NB4 (cell line): ENCODE measurements around the gene HOOK2.

Source experiments
- DNase-seq: peaks from one replicate; pipeline ENCODE4 v3.0.0; 2010; ENCODE audit warnings: low read depth
- H3K4me3 ChIP-seq: one replicate; pipeline ENCODE4 v1.5.1; 2011; ENCODE audit warnings: mild to moderate bottlenecking, low read depth, low read length, moderate library complexity
- CTCF ChIP-seq: IDR thresholded peaks from one replicate; pipeline ENCODE4 v1.5.1; 2012; ENCODE audit warnings: low read depth, low read length
- MAX ChIP-seq: IDR thresholded peaks from 2 replicates; pipeline ENCODE4 v1.6.1; 2011; ENCODE audit warnings: low read depth, low read length
- MYC ChIP-seq: IDR thresholded peaks from 2 replicates; pipeline ENCODE4 v1.6.1; 2011; ENCODE audit warnings: low read depth, low read length
- POLR2A ChIP-seq: IDR thresholded peaks from 2 replicates; pipeline ENCODE4 v1.6.1; 2011; ENCODE audit warnings: mild to moderate bottlenecking; ENCODE audit not compliant: insufficient read length; ENCODE audit errors: extremely low read depth

The HOOK2 gene

GRCh38 chr19:12792853-12793289 lies 17.5 kb upstream of the HOOK2 start:
- no peak for TF ChIP-seq CTCF
- TF ChIP-seq MYC = no peak
- no peak for TF ChIP-seq MAX
- TF ChIP-seq POLR2A = no peak
- no peak for DNase-seq

DNA sequence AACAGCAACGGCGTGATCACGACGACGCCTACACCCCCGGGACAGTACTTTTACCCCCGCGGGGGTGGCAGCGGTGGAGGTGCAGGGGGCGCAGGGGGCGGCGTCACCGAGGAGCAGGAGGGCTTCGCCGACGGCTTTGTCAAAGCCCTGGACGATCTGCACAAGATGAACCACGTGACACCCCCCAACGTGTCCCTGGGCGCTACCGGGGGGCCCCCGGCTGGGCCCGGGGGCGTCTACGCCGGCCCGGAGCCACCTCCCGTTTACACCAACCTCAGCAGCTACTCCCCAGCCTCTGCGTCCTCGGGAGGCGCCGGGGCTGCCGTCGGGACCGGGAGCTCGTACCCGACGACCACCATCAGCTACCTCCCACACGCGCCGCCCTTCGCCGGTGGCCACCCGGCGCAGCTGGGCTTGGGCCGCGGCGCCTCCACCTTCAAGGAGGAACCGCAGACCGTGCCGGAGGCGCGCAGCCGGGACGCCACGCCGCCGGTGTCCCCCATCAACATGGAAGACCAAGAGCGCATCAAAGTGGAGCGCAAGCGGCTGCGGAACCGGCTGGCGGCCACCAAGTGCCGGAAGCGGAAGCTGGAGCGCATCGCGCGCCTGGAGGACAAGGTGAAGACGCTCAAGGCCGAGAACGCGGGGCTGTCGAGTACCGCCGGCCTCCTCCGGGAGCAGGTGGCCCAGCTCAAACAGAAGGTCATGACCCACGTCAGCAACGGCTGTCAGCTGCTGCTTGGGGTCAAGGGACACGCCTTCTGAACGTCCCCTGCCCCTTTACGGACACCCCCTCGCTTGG lies 16.9 kb upstream of the HOOK2 start:
- peak; percentile 88 for DNase-seq
- H3K4me3 ChIP-seq = peak overlapping the region; percentile 78
- peak; percentile 70; the same call in 1 of the 2 replicates for TF ChIP-seq MYC
- TF ChIP-seq MAX = peak; percentile 77
- TF ChIP-seq POLR2A = peak; percentile 48
- TF ChIP-seq CTCF = no peak

More at GRCh38 chr19:12792853-12793289, 17.5 kb upstream of the HOOK2 start:
- H3K4me3 ChIP-seq = peak overlapping the region; percentile 78

DNA sequence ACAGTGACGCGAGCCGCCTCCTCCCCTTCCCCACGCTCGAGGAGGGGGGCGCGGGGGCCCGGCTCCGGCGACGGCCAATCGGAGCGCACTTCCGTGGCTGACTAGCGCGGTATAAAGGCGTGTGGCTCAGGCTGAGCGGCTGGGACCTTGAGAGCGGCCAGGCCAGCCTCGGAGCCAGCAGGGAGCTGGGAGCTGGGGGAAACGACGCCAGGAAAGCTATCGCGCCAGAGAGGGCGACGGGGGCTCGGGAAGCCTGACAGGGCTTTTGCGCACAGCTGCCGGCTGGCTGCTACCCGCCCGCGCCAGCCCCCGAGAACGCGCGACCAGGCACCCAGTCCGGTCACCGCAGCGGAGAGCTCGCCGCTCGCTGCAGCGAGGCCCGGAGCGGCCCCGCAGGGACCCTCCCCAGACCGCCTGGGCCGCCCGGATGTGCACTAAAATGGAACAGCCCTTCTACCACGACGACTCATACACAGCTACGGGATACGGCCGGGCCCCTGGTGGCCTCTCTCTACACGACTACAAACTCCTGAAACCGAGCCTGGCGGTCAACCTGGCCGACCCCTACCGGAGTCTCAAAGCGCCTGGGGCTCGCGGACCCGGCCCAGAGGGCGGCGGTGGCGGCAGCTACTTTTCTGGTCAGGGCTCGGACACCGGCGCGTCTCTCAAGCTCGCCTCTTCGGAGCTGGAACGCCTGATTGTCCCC lies 16.1 kb upstream of the HOOK2 start, which contains the start of gene JUNB:
JUNB (plus strand) TSS at position 142 of the 706 bp plus-strand sequence; CDS start at position 428, 286 bp downstream.
- peak; percentile 98 for DNase-seq
- H3K4me3 ChIP-seq = peak within 1 kb of the TSS; percentile 78
- TF ChIP-seq CTCF (no peak), POLR2A (peak; percentile 100), MAX (peak; percentile 90; the same call in 1 of the 2 replicates), MYC (peak; percentile 46; the same call in 1 of the 2 replicates)

GRCh38 chr19:12790628-12791344 lies 15.4 kb upstream of the HOOK2 start:
- TF ChIP-seq POLR2A = no peak
- TF ChIP-seq MAX = no peak; the same call in 1 of the 2 replicates
- TF ChIP-seq CTCF = no peak
- no peak for TF ChIP-seq MYC
- DNase-seq = no peak
- peak overlapping the region; percentile 57 for H3K4me3 ChIP-seq

DNA sequence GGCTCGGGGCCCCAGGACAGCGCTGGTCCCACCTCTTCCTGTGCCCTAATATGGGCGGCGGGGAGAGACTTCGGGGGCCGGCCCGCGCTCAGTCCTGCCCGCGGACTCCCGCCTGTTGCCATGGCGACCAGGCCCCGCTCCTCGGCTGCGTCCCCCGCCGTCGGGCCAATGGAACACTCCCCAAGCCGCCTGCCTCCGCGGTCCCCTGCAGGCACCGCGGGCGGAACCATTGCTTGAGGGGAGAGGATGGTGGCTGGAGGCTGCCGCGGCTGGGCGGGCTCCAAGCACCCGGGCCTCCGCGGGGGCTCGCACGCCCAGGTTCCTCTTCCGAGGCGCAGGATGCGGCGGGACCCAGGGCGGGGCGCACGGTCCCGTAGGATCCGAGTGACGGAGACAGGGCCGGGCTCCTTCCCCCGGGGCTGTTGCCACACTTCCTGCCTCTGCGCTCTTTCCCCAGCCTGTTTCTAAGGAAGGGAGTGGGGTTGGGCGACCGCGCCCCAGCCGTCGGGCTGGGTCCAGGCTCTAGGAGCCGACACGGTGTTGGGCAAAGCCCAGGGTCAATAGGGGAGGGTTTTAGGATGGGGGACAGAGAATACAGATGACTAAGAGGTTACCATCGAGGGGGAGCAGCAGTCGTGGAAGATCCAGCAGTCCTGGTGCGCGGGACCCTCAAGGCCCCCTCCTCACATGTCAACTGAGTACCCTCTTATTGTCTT lies 14.7 kb upstream of the HOOK2 start:
- peak; percentile 55 for TF ChIP-seq MAX
- peak; percentile 23 for TF ChIP-seq POLR2A
- TF ChIP-seq CTCF = no peak
- peak; percentile 85 for TF ChIP-seq MYC

More for the DNA sequence above, 14.7 kb upstream of the HOOK2 start:
- peak overlapping the region; percentile 57 for H3K4me3 ChIP-seq
- DNase-seq = peak; percentile 99
